ENCODE data around the gene HMGXB3. TPM values are rescaled to one million over a fixed set of nuclear protein-coding genes. Genes with fewer than 3 reads are reported as not detected.

HMGXB3 gene
- total RNA-seq, 4 donors from 2014 or later: 31.6 to 63.8 (median 37.9) TPM

GRCh38 chr5:150075233-150075632, 74.7 kb downstream of the HMGXB3 start:
- ATAC-seq (ENCODE audit: low FRiP score) (no peak), DNase-seq (ENCODE audit: low spot score) (no peak)
- no peak for TF ChIP-seq CTCF (IDR thresholded peaks at IDR 0.05)

GRCh38 chr5:150075806-150076205, 75.3 kb downstream of the HMGXB3 start:
- ATAC-seq (ENCODE audit: low FRiP score) (no peak), DNase-seq (ENCODE audit: low spot score) (no peak)
- no peak for TF ChIP-seq CTCF (IDR thresholded peaks at IDR 0.05)

GRCh38 chr5:150077060-150077459, 76.5 kb downstream of the HMGXB3 start:
- TF ChIP-seq CTCF (IDR thresholded peaks at IDR 0.05): no peak
- ATAC-seq (ENCODE audit: low FRiP score) (no peak), DNase-seq (ENCODE audit: low spot score) (no peak)

GRCh38 chr5:150077996-150078801, 77.7 kb downstream of the HMGXB3 start:
- no peak for TF ChIP-seq CTCF (IDR thresholded peaks at IDR 0.05)
- no peak for DNase-seq (ENCODE audit: low spot score)
- ATAC-seq (ENCODE audit: low FRiP score): no peak

GRCh38 chr5:150078802-150079689, 78.5 kb downstream of the HMGXB3 start:
- TF ChIP-seq CTCF (IDR thresholded peaks at IDR 0.05): no peak
- no peak for ATAC-seq (ENCODE audit: low FRiP score)
- DNase-seq (ENCODE audit: low spot score): no peak

- DNase-seq (ENCODE audit: low spot score) (no peak), ATAC-seq (ENCODE audit: low FRiP score) (no peak)
- TF ChIP-seq CTCF (IDR thresholded peaks at IDR 0.05): no peak
Observed at GRCh38 chr5:150079909-150080461, 79.4 kb downstream of the HMGXB3 start.

Data from omental fat pad (tissue), 4 donors.